ENCODE measurements around the gene SMCO2.

Gene SMCO2

DNA sequence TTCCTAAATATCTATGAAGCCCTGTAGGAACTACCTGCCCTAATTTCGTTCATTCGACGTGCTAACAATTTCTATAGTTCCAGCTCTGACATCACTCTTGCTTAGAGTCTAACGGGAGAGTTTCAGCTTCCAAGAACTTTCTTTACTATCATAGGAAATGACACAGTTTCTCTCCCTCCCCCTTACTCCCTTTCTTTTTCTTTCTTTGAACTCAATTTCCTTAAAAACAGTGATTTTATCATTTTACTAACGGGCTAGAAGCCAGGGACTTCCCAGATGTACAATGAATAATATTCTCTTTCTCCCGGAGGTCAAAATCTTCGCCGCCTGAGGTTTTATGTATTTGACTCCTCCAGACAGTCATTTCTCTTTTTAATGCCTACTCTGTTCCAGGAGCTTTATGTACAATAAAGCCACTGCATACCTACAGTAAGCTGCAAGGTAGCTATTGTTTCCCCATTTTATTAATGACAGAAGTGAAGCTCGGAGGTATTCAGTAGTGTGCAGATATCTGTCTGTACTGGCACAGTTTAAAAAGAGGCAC is 15.7 kb downstream of the SMCO2 start:
- H3K4me3 ChIP-seq (ENCODE audit: low read depth, low read length) = no peak overlapping the region

DNA sequence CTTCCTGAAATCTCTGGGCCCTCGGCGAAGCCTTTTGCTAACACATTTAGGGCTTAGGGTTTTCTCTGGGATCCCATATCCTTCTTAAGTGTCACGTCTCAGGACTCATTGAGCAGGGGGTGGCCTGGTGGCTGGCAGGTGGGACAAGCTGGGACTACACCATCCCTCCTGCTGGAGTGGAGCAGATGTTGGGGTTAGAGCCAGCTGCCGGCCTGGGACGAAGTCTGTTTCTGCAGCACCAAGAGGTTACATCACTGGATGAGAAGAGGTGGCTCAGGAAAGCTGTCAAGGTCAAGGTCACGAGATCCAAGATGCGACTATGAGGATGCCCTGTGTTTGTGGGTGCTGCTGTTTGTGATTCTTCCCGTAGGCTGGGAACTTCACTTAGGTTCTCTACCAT is 16.3 kb downstream of the SMCO2 start:
- no peak for TF ChIP-seq CTCF (IDR thresholded peaks at IDR 0.05; ENCODE audit: borderline replicate concordance, insufficient read depth, low read depth, low read length)
- no peak overlapping the region for H3K4me3 ChIP-seq (ENCODE audit: low read depth, low read length)

More for the DNA sequence above, 15.7 kb downstream of the SMCO2 start:
- no peak for TF ChIP-seq CTCF (IDR thresholded peaks at IDR 0.05; ENCODE audit: borderline replicate concordance, insufficient read depth, low read depth, low read length)

GRCh38 chr12:27463511-27464219 is 17.1 kb downstream of the SMCO2 start:
- no peak overlapping the region for H3K4me3 ChIP-seq (ENCODE audit: low read depth, low read length)
- TF ChIP-seq CTCF (IDR thresholded peaks at IDR 0.05; ENCODE audit: borderline replicate concordance, insufficient read depth, low read depth, low read length) = no peak

- no peak overlapping the region for H3K4me3 ChIP-seq (ENCODE audit: low read depth, low read length)
- TF ChIP-seq CTCF (IDR thresholded peaks at IDR 0.05; ENCODE audit: borderline replicate concordance, insufficient read depth, low read depth, low read length) = no peak
Observed at GRCh38 chr12:27464220-27464554, 17.7 kb downstream of the SMCO2 start.

GRCh38 chr12:27467641-27468040 is 21.1 kb downstream of the SMCO2 start:
- TF ChIP-seq CTCF (IDR thresholded peaks at IDR 0.05; ENCODE audit: borderline replicate concordance, insufficient read depth, low read depth, low read length) = no peak
- no peak overlapping the region for H3K4me3 ChIP-seq (ENCODE audit: low read depth, low read length)

- no peak overlapping the region for H3K4me3 ChIP-seq (ENCODE audit: low read depth, low read length)
- no peak for TF ChIP-seq CTCF (IDR thresholded peaks at IDR 0.05; ENCODE audit: borderline replicate concordance, insufficient read depth, low read depth, low read length)
Observed at GRCh38 chr12:27468241-27468640, 21.7 kb downstream of the SMCO2 start.

GRCh38 chr12:27469176-27469736 is 22.7 kb downstream of the SMCO2 start:
- TF ChIP-seq CTCF (IDR thresholded peaks at IDR 0.05; ENCODE audit: borderline replicate concordance, insufficient read depth, low read depth, low read length) = no peak
- no peak overlapping the region for H3K4me3 ChIP-seq (ENCODE audit: low read depth, low read length)

All from GM12875 (cell line).